Heart left ventricle (tissue), 13 donors: ENCODE measurements around the gene DOCK7.

Source experiments
- CTCF ChIP-seq, 12 donors: fragments of 200-600 bp; sonication (generic) in 4 of 12; IDR thresholded peaks; one replicate each; pipeline versions ENCODE4 v1.5.0 to v1.8.0; 2018 to 2022; ENCODE audit warnings: antibody characterized with exemption in 12 of 12, mild to moderate bottlenecking in 5 of 12
- POLR2A ChIP-seq, 2 donors: fragments of 450-650 bp; IDR thresholded peaks; one replicate each; pipeline ENCODE4 v1.6.1; 2017; ENCODE audit warnings: antibody characterized with exemption in 2 of 2, mild to moderate bottlenecking in 2 of 2, moderate library complexity in 2 of 2
- donor health status: ischemic (EF 13 %, LVEDD 7.1; RV severe dilation, severe dysfunction).
- donor health status: DM: no; HTN: yes; CAD: no.
- donor health status: DM: no; HTN: no; CAD: no.
- donor health status: ischemic (EF 25% LVEDD 6.9; RV normal size, moderate dysfunction).
- donor health status: ischemic (EF 25% LVEDD 5.7; RV mildly dilated, moderate dysfunction).
- donor health status: ischemic (EF 35%, LVEDD 5.7; RV mildly dilated, moderate dysfunction).
- donor health status: nonischemic (EF 11% LVEDD 7.7; RV severe dilation, severe dysfunction).
- donor health status: DM: yes; HTN: yes; CAD: no.
- donor health status: PGD.
- donor health status: ischemic (EF 29% LVEDD 5.4; RV normal size, mild dysfunction).
- donor health status: nonischemic (EF 23%, LVEDD 6.1; RV moderate dilation, normal function).

GRCh38 chr1:62426794-62427193 lies 261.4 kb downstream of the DOCK7 start:
- no peak for TF ChIP-seq CTCF (IDR thresholded peaks at IDR 0.05)
- TF ChIP-seq POLR2A (IDR thresholded peaks at IDR 0.05): no peak
